OCI-LY3 (cell line): ENCODE results near the gene IL17RD.
A peak's percentile ranks its signal among the peaks of the same experiment; 100 is the strongest.

Source experiments
- H2AFZ ChIP-seq: fragments of 200-600, 300-600 bp; shearing (Covaris generic); 2 replicates; pipeline ENCODE4 v1.6.0; 2014; ENCODE audit warnings: antibody characterized with exemption, low read depth, low read length
- H3K27ac ChIP-seq: fragments of 200-600, 300-600 bp; sonication (generic); 2 replicates; pipeline ENCODE4 v1.5.1; 2014; ENCODE audit warnings: mild to moderate bottlenecking, low read length, moderate library complexity, mixed read lengths
- H3K27me3 ChIP-seq: fragments of 200-600, 300-600 bp; sonication (generic); 2 replicates; pipeline ENCODE4 v1.6.1; 2014; ENCODE audit warnings: low read depth, low read length, mixed read lengths
- H3K36me3 ChIP-seq: fragments of 200-600, 300-600 bp; sonication (generic); replicated peaks from 2 replicates; pipeline ENCODE3; 2014; ENCODE audit warnings: low read depth, low read length, mixed read lengths
- H3K4me1 ChIP-seq: fragments of 300-600, 200-600 bp; sonication (generic); 2 replicates; pipeline ENCODE4 v1.6.1; 2014; ENCODE audit warnings: low read length, mixed read lengths
- H3K4me2 ChIP-seq: fragments of 200-600, 300-600 bp; sonication (generic); 2 replicates; pipeline ENCODE4 v1.6.1; 2014; ENCODE audit warnings: low read length, mixed read lengths
- H3K4me3 ChIP-seq: fragments of 300-600, 200-600 bp; sonication (generic); 2 replicates; pipeline ENCODE4 v1.5.1; 2014; ENCODE audit warnings: antibody characterized with exemption, mild to moderate bottlenecking, low read length, moderate library complexity
- H3K79me2 ChIP-seq: fragments of 300-600, 200-600 bp; shearing (Covaris generic); 2 replicates; pipeline ENCODE4 v1.6.1; 2014; ENCODE audit warnings: mild to moderate bottlenecking, low read length, mixed read lengths
- H3K9ac ChIP-seq: fragments of 300-600, 200-600 bp; shearing (Covaris generic); 2 replicates; pipeline ENCODE4 v1.6.0; 2014; ENCODE audit warnings: mild to moderate bottlenecking, low read length, moderate library complexity
- H3K9me3 ChIP-seq: fragments of 200-600, 300-600 bp; shearing (Covaris generic); 2 replicates; pipeline ENCODE4 v1.6.1; 2014; ENCODE audit warnings: low read length, mixed read lengths; ENCODE audit not compliant: insufficient read depth
- H4K20me1 ChIP-seq: fragments of 200-600, 300-600 bp; sonication (generic); 2 replicates; pipeline ENCODE4 v1.6.1; 2016; ENCODE audit warnings: low read length, mixed read lengths; ENCODE audit not compliant: insufficient read depth
- EZH2phosphoT487 ChIP-seq: fragments of 200-600 bp; shearing (Covaris generic); IDR thresholded peaks from 2 replicates; pipeline ENCODE4 v1.6.1; 2018; ENCODE audit warnings: antibody characterized with exemption, mixed run types, low read depth
- TF ChIP-seq, protein P1 (sequence below): fragments of 200-600, 300-600 bp; sonication (generic); IDR thresholded peaks from 2 replicates; pipeline ENCODE4 v1.5.1; 2014; ENCODE audit warnings: antibody characterized with exemption, low read length, low read depth

IL17RD gene

DNA sequence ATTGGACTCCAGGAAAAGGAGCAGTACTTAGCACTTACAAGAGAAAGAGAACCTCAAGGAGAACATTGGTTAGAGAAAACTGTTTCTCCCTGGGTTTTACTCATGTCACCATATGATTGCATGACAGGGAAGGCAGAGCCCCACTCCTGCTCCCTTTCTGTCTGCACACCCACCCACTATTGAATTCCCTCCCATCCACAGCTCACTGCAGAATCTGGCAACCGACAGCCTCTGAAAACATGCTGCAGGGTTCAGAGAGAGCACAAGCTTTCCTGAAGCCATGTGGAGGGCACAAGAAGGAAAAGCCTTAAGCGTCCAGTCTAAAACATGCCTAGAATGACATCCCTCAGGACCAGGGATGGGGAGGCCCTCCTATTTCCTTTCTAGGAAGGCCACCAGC is 3.0 kb upstream of the IL17RD start:
- Histone ChIP-seq H3K9me3 (no peaks in the 10 kb centered on the region), H3K36me3 (no peaks in the 10 kb centered on the region), H4K20me1 (no peaks in the 10 kb centered on the region), H2AFZ (no peak overlapping the region), H3K79me2 (no peaks in the 10 kb centered on the region), H3K27me3 (peaks cover 60% of the 10 kb centered on the region), H3K4me1 (peaks cover 19% of the 10 kb centered on the region), H3K4me2 (no peak overlapping the region), H3K27ac (no peak overlapping the region), H3K9ac (no peak overlapping the region), H3K4me3 (no peak overlapping the region)
- TF ChIP-seq, protein P1, sequence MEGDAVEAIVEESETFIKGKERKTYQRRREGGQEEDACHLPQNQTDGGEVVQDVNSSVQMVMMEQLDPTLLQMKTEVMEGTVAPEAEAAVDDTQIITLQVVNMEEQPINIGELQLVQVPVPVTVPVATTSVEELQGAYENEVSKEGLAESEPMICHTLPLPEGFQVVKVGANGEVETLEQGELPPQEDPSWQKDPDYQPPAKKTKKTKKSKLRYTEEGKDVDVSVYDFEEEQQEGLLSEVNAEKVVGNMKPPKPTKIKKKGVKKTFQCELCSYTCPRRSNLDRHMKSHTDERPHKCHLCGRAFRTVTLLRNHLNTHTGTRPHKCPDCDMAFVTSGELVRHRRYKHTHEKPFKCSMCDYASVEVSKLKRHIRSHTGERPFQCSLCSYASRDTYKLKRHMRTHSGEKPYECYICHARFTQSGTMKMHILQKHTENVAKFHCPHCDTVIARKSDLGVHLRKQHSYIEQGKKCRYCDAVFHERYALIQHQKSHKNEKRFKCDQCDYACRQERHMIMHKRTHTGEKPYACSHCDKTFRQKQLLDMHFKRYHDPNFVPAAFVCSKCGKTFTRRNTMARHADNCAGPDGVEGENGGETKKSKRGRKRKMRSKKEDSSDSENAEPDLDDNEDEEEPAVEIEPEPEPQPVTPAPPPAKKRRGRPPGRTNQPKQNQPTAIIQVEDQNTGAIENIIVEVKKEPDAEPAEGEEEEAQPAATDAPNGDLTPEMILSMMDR: no peak
- TF ChIP-seq EZH2phosphoT487: no peak

DNA sequence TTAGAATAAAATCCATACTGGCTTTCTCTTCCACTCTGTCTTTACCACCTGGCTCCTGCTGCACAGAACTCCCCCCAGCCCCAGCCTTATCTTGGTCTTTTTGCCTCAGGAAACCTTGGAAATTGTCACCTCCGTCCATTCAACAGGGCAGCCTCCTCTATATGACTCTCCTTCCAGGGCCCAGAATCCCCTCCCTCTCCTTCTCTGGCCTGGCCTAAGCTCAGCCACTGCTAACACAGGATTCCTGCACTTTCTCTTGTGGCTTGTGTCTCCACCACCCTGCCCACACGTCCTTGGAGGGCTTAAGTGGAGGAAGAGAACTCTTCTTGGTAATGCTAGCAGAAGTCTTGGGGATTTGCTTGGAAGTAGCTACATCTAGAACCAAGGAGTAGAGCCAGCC is 1.5 kb upstream of the IL17RD start:
- Histone ChIP-seq H3K27me3 (peaks cover 73% of the 10 kb centered on the region), H3K4me1 (peaks cover 19% of the 10 kb centered on the region), H3K27ac (no peak overlapping the region), H2AFZ (no peak overlapping the region), H3K4me2 (no peak overlapping the region), H3K4me3 (no peak overlapping the region), H3K9me3 (no peaks in the 10 kb centered on the region), H3K9ac (no peak overlapping the region), H3K36me3 (no peaks in the 10 kb centered on the region), H3K79me2 (no peaks in the 10 kb centered on the region), H4K20me1 (no peaks in the 10 kb centered on the region)
- TF ChIP-seq, protein P1: no peak
- no peak for TF ChIP-seq EZH2phosphoT487

DNA sequence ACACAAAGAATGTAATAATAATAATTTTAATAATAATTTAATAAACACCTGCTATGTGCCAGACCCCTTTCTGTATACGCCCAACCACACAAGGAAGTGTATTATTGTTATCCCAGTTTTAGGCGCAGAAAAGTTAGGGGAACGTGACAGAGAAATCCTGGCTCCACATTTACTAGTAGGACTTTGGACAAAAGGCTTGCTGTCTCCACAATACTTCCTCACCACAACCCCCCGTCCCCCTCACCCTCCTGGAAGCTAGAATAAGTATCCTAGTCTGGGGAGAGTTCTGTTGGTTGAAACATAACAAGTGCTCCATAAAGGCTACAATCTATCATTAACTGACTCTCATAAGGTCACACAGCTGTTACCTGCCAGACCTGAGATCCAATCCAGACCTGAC is 488 bp upstream of the IL17RD start:
- H3K4me3 ChIP-seq: peak overlapping the region; percentile 81
- H3K27me3 ChIP-seq: peaks cover 75% of the 10 kb centered on the region
- H2AFZ ChIP-seq: 0 out of 2 replicates have a peak overlapping the region, but pooled peaks have one; percentile 28
- no peaks in the 10 kb centered on the region for H3K9me3 ChIP-seq
- H3K79me2 ChIP-seq: no peaks in the 10 kb centered on the region
- H3K27ac ChIP-seq: no peak overlapping the region
- H3K36me3 ChIP-seq: no peaks in the 10 kb centered on the region
- no peaks in the 10 kb centered on the region for H4K20me1 ChIP-seq
- peaks cover 17% of the 10 kb centered on the region for H3K4me1 ChIP-seq
- no peak for TF ChIP-seq EZH2phosphoT487
- TF ChIP-seq, protein P1: no peak
- no peak overlapping the region for H3K9ac ChIP-seq
- H3K4me2 ChIP-seq: peak overlapping the region; percentile 86

DNA sequence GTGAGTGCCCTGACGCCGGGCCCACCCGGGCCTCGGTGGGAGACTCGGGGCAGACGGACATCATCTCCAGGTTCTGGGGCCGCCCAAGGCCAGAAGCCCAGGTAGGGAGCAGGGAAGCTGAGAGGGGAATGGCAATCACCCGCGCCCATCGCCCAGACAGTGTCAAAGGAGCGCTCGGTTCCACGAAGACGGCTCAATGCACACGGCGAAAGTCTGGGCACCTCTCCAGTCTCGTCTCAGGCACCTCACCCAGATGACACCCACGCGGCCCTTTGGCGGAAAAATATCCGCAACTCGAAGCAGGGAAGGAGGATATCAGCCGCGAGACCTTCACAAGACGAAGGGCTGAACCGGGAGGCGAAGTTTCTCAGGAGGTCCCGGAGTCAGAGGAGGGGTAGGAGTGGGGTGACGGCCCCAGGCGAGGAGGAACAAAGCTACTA is 916 bp downstream of the IL17RD start:
- H3K4me3 ChIP-seq: peak overlapping the region; percentile 81
- H3K27ac ChIP-seq: no peak overlapping the region
- H3K4me1 ChIP-seq: peaks cover 10% of the 10 kb centered on the region; the same call in 1 of the 2 replicates
- no peak overlapping the region for H3K9ac ChIP-seq
- H2AFZ ChIP-seq: peak overlapping the region; percentile 15; the same call in 1 of the 2 replicates
- TF ChIP-seq, protein P1: no peak
- no peak for TF ChIP-seq EZH2phosphoT487
- H3K9me3 ChIP-seq: no peaks in the 10 kb centered on the region
- no peaks in the 10 kb centered on the region for H4K20me1 ChIP-seq
- peaks cover 72% of the 10 kb centered on the region for H3K27me3 ChIP-seq
- peak overlapping the region; percentile 86 for H3K4me2 ChIP-seq
- H3K79me2 ChIP-seq: no peaks in the 10 kb centered on the region
- H3K36me3 ChIP-seq: no peaks in the 10 kb centered on the region
